Astrocyte of the spinal cord (primary cell): ENCODE measurements around the gene PARD6A.

Source experiments
- DNase-seq: peaks from one replicate; pipeline ENCODE4 v3.0.0; 2011; ENCODE audit warnings: low read depth, low spot score
- H3K4me3 ChIP-seq: 2 replicates; pipeline ENCODE4 v1.5.1; 2011; ENCODE audit warnings: low read depth, mild to moderate bottlenecking, low read length, moderate library complexity
- CTCF ChIP-seq: IDR thresholded peaks from 2 replicates; pipeline ENCODE4 v1.5.1; 2012; ENCODE audit warnings: low read depth, mild to moderate bottlenecking, low read length, inconsistent platforms
- in situ Hi-C: cut with HindIII; loops from 2 replicates; pipeline ENCODE4 v1.10.0; 2017; ENCODE audit warnings: low sequenced_read_pairs

PARD6A gene

DNA sequence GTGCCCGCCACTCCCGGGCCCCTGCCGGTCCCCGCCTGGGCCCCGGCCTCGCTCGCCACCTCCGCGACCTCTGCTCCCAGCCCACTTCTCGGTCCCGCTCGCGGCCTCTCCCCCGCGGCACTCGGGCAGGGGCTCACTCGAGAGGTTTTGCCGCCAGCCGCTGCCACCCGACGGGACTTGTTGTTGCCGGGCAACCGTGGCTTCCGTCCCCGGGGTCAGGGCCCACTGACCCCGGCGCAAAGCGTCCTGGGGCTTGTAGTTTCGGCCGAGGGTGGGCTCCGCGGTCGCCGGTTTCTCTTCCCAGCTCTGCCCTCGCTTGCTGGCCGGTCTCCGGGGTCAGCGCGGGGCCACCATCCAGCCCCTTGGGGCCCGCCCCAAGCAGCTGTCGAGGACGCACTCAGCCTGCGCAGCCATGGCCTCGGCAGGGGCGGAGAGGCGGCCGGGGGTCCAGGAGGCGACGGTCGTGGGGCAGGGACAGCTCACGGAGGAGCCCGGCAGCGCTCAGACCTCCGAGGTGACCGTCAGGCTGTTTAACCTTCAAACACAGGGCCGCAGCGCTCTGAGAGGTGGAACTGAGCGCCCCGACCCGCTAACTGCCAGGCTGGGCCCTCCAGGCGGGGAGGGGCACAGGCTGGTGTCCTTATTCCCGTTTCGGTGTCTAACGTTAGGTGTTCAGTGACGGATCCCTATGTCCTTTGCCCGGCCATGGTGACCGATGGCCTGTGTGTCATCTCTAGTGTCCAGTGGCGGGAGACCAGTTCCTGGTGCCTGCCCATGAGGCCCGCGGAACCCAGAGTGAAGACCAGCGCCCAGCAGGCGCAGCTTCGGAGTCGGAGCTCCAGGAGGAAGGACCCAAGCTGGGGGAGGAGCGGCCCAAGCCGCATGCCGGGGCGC is 6.0 kb downstream of the PARD6A start, which contains the start of the genes C16orf86 and ENKD1:
C16orf86 (plus strand) TSS at position 256 of the 894 bp plus-strand sequence; CDS start at position 413, 157 bp downstream.
ENKD1 (minus strand) TSS at position 192 of the 894 bp plus-strand sequence. CDS start 308 bp downstream, outside the sequence.
- H3K4me3 ChIP-seq: peak within 1 kb of the TSS; percentile 61
- TF ChIP-seq CTCF: no peak
- in situ Hi-C loops: no loop called here
- DNase-seq: peak; percentile 70

- in situ Hi-C loops: no loop called here
- no peak for TF ChIP-seq CTCF
- no peak for DNase-seq
- H3K4me3 ChIP-seq: peak overlapping the region; percentile 61
Observed at GRCh38 chr16:67667453-67667816, 6.7 kb downstream of the PARD6A start.

- in situ Hi-C loops: no loop called here
- H3K4me3 ChIP-seq: no peak overlapping the region
- DNase-seq: peak; percentile 90
- TF ChIP-seq CTCF: peak; percentile 94
Observed at GRCh38 chr16:67667817-67668494, 7.2 kb downstream of the PARD6A start.

DNA sequence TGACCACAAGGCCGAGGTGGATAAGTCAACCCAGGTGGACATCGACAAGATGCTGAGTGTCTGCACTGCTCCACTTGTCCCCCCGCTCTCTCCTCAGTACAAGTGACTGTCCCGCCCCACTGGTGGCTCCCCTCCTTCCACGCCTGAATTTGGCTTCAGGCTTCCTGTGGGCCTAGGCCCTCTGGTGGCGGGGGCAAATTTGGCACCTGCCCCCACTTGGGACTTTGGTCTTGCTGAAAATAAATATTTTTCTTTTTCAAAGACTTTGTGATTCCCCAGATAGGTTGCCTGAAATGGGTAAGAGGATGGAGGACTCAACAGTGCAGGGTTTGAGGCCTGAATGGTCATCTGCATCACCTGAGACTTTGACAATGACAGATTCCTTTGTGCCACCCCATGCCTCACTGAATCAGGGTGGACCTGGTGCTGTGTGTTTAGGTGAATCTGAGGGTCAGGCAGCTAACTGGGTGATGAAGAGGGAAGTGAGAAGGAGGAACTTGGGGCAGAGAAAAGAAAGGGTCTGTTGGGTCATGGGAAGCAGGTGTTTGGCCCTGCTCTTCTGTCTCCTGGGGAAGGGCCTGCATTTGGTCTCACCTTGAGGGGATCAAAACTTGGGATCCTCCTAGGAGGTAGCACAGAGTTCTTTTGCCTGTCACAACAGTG is 7.9 kb downstream of the PARD6A start:
- no peak overlapping the region for H3K4me3 ChIP-seq
- no peak for DNase-seq
- in situ Hi-C loops: no loop called here
- no peak for TF ChIP-seq CTCF

GRCh38 chr16:67669499-67670101 is 8.8 kb downstream of the PARD6A start:
- TF ChIP-seq CTCF: no peak
- H3K4me3 ChIP-seq: no peak overlapping the region
- in situ Hi-C loops: no loop called here
- no peak for DNase-seq

- no peak overlapping the region for H3K4me3 ChIP-seq
- DNase-seq: no peak
- in situ Hi-C loops: no loop called here
- TF ChIP-seq CTCF: no peak
Observed at GRCh38 chr16:67672306-67672705, 11.5 kb downstream of the PARD6A start.
